Esophagus muscularis mucosa (tissue), 3 donors: ENCODE measurements around the gene PTPN2.

ENCODE experiments used
- POLR2AphosphoS5 ChIP-seq, 2 donors: sonication (generic); formaldehyde crosslinking; IDR thresholded peaks; one replicate each; pipeline ENCODE4 v1.6.1; 2017; ENCODE audit warnings: antibody characterized with exemption in 2 of 2
- TF ChIP-seq, protein P1 (sequence below), 3 experiments: fragments of 200-600 bp in 2 of 3; fragments of 450-650 bp in 1 of 3; sonication (generic) in 2 of 3; IDR thresholded peaks; one replicate each; pipeline ENCODE4 v1.5.1; 2017 to 2019; ENCODE audit warnings: antibody characterized with exemption in 3 of 3, mild to moderate bottlenecking in 2 of 3, moderate library complexity in 1 of 3

DNA sequence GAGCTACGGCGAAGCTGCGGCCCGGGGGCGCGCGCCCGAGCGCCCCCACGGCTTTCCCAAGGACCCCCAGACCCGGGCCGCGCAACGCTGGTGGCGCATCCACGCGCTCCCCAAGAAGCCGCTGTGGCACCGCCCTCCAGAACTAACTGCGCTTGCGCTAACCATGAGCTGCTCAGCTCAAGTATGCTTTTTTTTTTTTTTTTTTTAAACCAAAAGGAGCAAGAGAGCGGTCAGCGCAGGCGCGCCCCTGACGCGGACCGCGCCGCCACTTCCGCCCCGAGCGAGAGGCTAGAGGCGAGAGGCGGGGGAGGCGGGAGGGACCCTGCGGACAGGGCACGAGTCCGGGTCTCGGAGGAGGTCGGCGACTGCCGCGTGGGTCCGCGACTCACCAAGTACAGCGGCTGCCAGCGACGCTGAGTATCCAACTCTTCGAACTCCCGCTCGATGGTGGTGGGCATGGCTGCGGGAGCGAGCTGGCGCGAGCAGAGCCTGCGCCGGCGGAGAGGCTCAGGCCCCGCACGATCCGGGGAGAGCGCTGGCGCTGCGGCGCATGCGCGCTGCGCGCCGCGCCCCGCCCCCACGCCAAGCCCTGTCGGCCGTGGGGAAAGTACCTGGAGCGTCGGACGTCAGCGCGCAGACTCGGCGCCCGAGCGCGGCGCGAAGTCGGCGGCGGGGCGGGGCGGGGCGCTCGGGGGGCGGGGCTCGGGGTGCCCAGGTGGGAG lies at the start of gene PTPN2:
- TF ChIP-seq, protein P1, sequence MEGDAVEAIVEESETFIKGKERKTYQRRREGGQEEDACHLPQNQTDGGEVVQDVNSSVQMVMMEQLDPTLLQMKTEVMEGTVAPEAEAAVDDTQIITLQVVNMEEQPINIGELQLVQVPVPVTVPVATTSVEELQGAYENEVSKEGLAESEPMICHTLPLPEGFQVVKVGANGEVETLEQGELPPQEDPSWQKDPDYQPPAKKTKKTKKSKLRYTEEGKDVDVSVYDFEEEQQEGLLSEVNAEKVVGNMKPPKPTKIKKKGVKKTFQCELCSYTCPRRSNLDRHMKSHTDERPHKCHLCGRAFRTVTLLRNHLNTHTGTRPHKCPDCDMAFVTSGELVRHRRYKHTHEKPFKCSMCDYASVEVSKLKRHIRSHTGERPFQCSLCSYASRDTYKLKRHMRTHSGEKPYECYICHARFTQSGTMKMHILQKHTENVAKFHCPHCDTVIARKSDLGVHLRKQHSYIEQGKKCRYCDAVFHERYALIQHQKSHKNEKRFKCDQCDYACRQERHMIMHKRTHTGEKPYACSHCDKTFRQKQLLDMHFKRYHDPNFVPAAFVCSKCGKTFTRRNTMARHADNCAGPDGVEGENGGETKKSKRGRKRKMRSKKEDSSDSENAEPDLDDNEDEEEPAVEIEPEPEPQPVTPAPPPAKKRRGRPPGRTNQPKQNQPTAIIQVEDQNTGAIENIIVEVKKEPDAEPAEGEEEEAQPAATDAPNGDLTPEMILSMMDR (IDR thresholded peaks at IDR 0.05) = no peak
- TF ChIP-seq POLR2AphosphoS5 (IDR thresholded peaks at IDR 0.05) = peak; percentile 88 to 98
